ENCODE measurements around the gene ARHGAP26. TPM values are rescaled to one million over a fixed set of nuclear protein-coding genes. Genes with fewer than 3 reads are reported as not detected.
"Not testable (repeated sequence)": the region's sequence is repeated elsewhere in the genome, so short reads cannot be mapped to it uniquely, and the experiment has no call there.

ARHGAP26 gene
- total RNA-seq, 4 donors from 2014 or later: 28.2 to 52.3 (median 37.9) TPM

- Histone ChIP-seq H3K36me3 (no peaks in the 10 kb centered on the region), H3K27ac (peak overlapping the region in 1 of 3 donors; percentile 29), H3K27me3 (no peaks in the 10 kb centered on the region), H3K9me3 (no peaks in the 10 kb centered on the region), H3K4me1 (peaks cover 8 to 9% of the 10 kb centered on the region in 2 donors), H3K4me3 (replicated peaks in 1 of 3) (no peak overlapping the region)
- no peak for TF ChIP-seq POLR2A (IDR thresholded peaks at IDR 0.05)
- TF ChIP-seq, protein P1, sequence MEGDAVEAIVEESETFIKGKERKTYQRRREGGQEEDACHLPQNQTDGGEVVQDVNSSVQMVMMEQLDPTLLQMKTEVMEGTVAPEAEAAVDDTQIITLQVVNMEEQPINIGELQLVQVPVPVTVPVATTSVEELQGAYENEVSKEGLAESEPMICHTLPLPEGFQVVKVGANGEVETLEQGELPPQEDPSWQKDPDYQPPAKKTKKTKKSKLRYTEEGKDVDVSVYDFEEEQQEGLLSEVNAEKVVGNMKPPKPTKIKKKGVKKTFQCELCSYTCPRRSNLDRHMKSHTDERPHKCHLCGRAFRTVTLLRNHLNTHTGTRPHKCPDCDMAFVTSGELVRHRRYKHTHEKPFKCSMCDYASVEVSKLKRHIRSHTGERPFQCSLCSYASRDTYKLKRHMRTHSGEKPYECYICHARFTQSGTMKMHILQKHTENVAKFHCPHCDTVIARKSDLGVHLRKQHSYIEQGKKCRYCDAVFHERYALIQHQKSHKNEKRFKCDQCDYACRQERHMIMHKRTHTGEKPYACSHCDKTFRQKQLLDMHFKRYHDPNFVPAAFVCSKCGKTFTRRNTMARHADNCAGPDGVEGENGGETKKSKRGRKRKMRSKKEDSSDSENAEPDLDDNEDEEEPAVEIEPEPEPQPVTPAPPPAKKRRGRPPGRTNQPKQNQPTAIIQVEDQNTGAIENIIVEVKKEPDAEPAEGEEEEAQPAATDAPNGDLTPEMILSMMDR (IDR thresholded peaks at IDR 0.05): no peak
- intact Hi-C loops (cut with DNase I): no loop called here
- WGBS, 2 donors: 93 to 100% methylated on average over 1 of the region's 1 CpG
- no peak for DNase-seq
These were observed 316.4 kb downstream of the ARHGAP26 start for GRCh38 chr5:143086546-143086907.

DNA sequence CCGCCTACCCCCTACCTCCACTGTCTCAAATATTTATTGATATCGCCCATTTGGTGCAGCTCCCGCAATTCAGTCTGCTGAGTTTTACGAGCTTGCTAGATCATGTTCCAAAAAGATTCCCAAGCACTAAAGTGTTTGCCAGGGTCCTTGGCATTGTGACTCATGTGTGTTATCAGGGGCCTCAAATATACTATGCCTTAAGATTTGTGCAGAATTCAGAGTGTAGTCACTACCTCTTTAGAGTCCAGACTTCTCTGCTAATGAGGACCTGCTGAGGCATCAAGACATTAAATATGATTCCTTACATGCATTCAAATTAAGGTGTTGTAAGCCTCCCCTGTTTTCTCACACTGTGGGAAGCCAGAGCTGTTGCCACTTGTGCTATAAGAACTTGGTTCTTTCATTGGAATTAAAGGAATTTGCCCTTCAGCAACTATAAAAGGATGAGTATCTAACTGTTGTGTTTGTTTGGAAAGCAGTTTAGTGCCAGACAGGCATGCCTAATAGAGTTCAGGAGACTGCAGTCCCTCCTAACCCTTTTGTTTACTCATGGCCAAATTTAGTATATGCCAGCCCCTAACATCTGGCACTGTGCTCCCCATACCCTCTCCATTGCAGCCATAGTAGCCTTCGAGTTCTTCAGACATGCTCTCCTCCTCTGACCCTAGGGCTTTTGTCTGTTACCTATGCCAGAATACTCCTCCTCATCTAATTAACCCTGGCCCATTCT lies 316.9 kb downstream of the ARHGAP26 start:
- TF ChIP-seq, protein P1 (IDR thresholded peaks at IDR 0.05): no peak
- TF ChIP-seq POLR2A (IDR thresholded peaks at IDR 0.05): no peak
- intact Hi-C loops (cut with DNase I): no loop called here
- Histone ChIP-seq H3K27ac (peak overlapping the region in 2 of 3 donors; percentile 13 to 29), H3K27me3 (no peaks in the 10 kb centered on the region), H3K4me3 (replicated peaks in 1 of 3) (no peak overlapping the region), H3K4me1 (peaks cover 8 to 9% of the 10 kb centered on the region in 2 donors), H3K36me3 (no peaks in the 10 kb centered on the region), H3K9me3 (no peaks in the 10 kb centered on the region)
- DNase-seq: no peak
- WGBS, 2 donors: 80 to 85% methylated on average over 5 of the region's 5 CpGs

DNA sequence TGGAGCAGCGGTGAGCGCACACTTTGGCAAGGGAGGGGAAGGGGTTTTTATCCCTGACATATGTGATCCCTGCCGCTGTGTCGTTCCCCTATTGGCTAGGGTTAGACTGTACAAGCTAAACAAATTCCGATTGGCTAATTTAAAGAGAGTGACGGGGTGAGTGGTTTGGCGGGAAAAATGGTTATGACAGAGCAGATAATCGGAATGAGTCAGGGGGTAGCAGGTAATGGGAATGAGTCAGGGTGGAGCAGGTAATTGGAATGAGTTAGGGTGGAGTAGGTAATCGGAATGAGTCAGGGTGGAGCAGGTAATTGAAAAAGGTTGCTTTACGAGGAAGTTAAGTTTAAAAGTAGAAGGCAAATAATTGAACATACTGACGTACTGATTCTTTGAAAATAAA lies 318.5 kb downstream of the ARHGAP26 start:
- H3K4me1 ChIP-seq; intact Hi-C loops (cut with DNase I); H3K36me3 ChIP-seq; H3K27ac ChIP-seq; H3K4me3 ChIP-seq (replicated peaks in 1 of 3); DNase-seq; H3K9me3 ChIP-seq; H3K27me3 ChIP-seq: not testable (repeated sequence)
- 97 to 98% methylated on average over 11 of the region's 11 CpGs for WGBS, 2 donors

DNA sequence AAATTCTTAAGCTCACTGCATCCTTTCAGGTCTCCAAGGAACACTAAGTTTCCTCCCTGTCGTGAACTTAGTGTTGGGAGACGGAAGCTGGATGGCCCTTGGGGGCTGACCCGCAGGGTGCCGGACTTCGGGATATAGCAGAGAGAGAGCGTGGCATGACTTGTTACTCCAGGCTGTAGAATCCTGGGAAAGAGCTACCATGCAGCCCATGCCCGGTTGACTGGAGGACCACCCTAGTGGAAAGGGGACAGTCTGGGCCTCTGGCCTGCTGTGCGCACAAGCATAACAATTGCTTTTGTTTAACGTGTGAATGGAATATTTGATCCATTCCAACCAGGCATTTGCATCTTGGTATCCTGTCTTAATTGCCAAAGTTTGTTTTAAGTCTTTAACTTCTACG lies 319.9 kb downstream of the ARHGAP26 start:
- H3K27ac ChIP-seq; H3K36me3 ChIP-seq; H3K4me1 ChIP-seq; H3K9me3 ChIP-seq; intact Hi-C loops (cut with DNase I); DNase-seq; H3K27me3 ChIP-seq; H3K4me3 ChIP-seq (replicated peaks in 1 of 3): not testable (repeated sequence)
- 89 to 91% methylated on average over 10 of the region's 10 CpGs for WGBS, 2 donors

DNA sequence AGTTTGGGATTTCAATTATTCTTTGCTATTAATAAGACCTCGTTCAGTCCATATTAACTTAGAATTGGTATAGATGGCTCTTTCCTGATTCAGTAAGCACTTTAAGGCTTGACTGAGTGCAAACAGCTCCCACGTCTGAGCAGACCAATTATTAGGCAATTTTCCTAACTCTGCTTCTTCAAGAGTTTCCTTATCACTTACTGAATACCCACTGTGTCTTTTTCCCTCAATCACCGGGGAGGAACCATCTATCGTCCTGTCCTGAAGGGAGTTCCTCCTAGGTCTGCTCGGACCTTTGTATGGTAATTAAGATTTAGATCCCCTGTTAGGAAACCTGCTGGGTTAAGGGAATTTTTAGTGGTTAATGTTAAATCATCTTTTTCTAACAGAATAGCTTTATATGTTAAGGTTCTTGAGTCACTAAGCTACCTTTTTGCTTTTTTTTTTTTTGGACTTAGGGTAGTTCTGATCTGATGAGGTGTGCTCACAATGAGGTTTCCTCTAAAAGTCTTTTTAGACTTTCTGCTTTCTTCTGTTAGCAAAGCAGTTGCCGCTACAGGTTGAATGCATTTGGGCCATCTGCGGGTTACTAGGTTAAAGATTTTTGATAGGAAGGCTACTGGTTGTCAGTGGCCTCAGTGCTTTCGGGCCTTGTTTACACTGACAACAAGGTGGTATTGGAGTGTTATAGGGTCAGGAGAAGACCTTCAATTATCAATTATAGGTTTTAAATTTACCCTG lies 322.7 kb downstream of the ARHGAP26 start:
- H3K9me3 ChIP-seq; H3K36me3 ChIP-seq; H3K4me1 ChIP-seq; H3K4me3 ChIP-seq (replicated peaks in 1 of 3); intact Hi-C loops (cut with DNase I); H3K27ac ChIP-seq; DNase-seq; H3K27me3 ChIP-seq: not testable (repeated sequence)
- 91 to 92% methylated on average over 8 of the region's 8 CpGs for WGBS, 2 donors

DNA sequence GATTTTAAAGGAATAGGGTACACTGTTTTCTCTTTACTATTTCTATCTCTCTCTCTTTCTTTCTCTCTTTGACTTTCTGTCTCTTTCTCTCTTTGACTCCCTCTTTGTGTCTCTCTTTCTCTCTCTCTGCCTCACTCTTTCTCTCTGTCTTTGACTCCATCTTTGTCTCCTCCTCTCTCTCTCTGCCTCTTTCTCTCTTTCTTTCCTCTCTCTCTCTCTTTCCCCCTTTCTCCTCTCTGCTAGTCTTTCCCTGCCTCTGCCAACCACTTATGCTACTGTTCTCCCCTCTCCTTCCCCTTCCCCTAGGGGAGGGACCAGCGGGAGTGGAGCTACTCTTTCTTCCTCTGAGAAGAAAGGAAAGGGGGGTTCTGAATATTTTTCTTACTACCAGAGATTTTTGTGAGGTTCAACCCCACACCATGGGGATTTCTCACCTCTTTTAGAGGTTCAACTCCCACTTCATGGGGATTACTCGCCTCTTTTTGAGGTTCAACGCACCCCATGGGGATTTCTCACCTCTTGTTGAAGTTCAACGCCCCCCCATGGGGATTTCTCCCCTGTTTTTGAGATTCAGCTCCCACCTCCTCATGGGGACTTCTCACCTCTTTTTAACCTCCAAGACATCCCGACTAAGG lies 323.4 kb downstream of the ARHGAP26 start:
- TF ChIP-seq POLR2A (IDR thresholded peaks at IDR 0.05): no peak
- TF ChIP-seq, protein P1 (IDR thresholded peaks at IDR 0.05): no peak
- H3K4me3 ChIP-seq (replicated peaks in 1 of 3): no peak overlapping the region
- no peak overlapping the region for H3K27ac ChIP-seq
- no peaks in the 10 kb centered on the region for H3K4me1 ChIP-seq
- no peaks in the 10 kb centered on the region for H3K36me3 ChIP-seq
- intact Hi-C loops (cut with DNase I): no loop called here
- no peaks in the 10 kb centered on the region for H3K9me3 ChIP-seq
- WGBS, 2 donors: 60 to 64% methylated on average over 5 of the region's 5 CpGs
- H3K27me3 ChIP-seq: no peaks in the 10 kb centered on the region
- peak in 1 of 2 donors; percentile 4 for DNase-seq
